NOMO-1 treated with dmso at 0.1 percent for 144 hours (cell line): ENCODE measurements around the gene CDC34.

Experiments used
- DNase-seq: peaks from one replicate; lab custom pipeline; 2025; ENCODE audit not compliant: unreplicated experiment; lab: John Stamatoyannopoulos, UW

Gene CDC34

GRCh38 chr19:541699-542098 lies 10.1 kb downstream of the CDC34 start:
- no peak for DNase-seq

- DNase-seq = no peak
Observed at GRCh38 chr19:542173-542866, 10.8 kb downstream of the CDC34 start.

GRCh38 chr19:543910-544608 lies 12.5 kb downstream of the CDC34 start, which contains the start of gene GZMM:
Gene GZMM (plus strand): TSS chr19:544053. CDS start chr19:544072, 19 bp downstream.
- no peak for DNase-seq

- DNase-seq = no peak
Observed at GRCh38 chr19:547117-547516, 15.6 kb downstream of the CDC34 start.

DNA sequence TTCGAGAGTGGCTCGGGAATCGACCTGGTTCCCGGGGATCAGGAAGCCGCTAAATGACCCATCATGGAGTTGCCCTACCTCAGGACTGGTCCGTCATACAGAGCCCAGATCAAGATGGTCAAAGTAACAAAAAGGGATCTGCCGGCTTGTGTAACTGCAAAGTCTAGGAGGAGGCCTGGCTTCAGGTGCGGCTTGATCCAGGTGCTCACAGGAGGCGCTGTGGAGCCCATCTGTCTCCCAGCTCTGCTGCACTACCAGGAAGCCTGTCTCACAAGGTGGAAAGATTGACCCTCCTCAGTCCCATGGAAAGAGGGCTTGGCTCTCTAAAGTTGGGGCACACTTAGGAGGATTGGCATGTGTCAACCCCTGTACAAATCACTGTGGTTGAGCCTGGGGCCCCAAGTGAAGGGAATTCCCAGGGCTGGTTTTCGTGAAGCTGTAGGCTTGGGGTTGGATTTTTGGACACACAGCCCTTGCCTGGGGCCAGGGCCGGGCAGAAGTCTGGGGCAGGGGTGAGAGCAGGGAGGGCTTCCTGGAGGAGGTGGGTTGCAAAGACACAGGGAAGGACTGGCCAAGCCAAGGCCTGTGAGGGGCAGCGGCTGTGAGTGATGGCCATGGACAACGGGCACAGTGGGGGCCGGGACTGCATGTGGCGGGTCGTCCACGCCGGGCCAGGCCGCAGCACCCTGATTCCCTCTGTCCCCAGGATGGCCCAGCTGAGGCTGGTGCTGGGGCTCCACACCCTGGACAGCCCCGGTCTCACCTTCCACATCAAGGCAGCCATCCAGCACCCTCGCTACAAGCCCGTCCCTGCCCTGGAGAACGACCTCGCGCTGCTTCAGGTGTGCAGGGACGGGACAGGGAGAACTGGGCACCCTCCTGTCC lies 16.5 kb downstream of the CDC34 start:
- no peak for DNase-seq

GRCh38 chr19:548886-549830 lies 17.6 kb downstream of the CDC34 start:
- DNase-seq = no peak

GRCh38 chr19:554817-555216 lies 23.3 kb downstream of the CDC34 start:
- no peak for DNase-seq

DNA sequence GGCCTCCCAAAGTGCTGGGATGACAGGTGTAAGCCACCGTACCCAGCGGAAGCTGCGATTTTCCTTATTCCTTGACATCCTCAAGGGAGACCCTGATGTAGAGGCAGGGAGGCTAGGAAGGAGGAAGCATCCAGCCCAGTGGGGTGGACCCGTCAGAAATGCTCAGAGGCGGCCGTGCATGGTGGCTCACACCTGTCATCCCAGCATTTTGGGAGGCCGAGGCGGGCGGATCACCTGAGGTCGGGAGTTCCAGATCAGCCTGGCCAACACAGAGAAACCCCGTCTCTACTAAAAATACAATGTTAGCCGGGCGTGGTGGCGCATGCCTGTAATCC lies 23.9 kb downstream of the CDC34 start:
- DNase-seq = no peak

GRCh38 chr19:556611-557382 lies 25.2 kb downstream of the CDC34 start:
- DNase-seq = no peak

- DNase-seq = no peak
Observed at GRCh38 chr19:558770-559439, 27.3 kb downstream of the CDC34 start.

- DNase-seq = no peak
Observed at GRCh38 chr19:560121-560520, 28.6 kb downstream of the CDC34 start.

DNA sequence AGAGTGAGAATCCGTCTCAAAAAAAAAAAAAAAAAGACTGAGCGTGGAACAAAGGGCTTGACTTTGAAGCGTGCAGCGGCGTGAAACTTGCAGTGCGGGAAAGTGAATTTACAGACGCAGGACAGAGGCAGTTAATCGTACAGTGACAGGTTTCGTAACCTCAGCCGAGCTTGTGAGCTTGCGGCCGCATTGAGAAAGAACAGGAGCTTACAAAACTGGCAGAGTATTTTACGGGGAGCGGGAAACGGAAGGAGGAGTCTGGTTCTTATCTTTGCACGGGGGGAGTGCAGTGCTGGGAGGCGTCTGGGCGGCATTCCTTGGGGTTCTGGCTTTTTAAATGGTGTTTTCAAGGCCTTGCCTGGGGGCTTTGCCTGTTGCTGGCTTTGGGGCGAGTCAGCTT lies 34.8 kb downstream of the CDC34 start:
- peak; percentile 89 for DNase-seq

DNA sequence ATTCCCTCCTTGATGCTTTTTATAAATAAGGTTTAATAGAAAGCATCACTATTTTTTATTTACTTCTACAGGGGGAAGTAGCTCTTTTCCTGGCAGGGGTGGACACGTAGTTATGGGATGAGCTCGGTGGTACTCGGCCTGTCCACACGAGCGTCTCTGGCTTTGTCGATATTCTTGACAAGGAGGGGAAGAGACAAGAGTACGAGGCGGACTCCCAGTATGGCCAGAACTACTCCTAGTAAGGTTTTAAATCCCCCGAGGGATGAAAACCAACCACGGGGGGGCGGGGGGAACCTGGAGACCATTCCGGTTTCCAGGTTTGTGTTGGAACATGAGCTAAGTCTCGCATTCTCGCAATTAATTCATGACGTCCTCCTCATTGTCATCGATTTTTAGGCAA lies 35.3 kb downstream of the CDC34 start:
- DNase-seq = no peak

- no peak for DNase-seq
Observed at GRCh38 chr19:567296-567900, 35.8 kb downstream of the CDC34 start.

DNA sequence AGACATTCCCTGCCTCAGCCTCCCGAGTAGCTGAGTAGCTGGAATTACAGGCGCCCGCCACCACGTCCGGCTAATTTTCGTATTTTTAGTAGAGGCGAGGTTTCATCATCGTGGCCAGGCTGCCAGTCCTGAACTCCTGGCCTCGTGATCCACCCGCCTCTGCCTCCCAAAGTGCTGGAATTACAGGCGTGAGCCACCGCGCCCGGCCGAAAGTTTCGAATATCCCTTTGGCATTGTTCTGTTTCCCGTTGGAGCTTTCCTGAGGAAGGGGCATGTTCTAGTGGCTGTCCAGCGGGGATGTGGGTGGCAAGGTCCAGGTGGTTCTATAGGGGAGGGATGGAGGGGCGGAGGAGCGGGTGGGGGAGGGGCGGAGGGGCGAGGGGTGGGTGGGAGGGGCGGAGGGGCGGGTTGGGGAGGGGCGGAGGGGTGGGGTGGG lies 38.7 kb downstream of the CDC34 start:
- no peak for DNase-seq

DNA sequence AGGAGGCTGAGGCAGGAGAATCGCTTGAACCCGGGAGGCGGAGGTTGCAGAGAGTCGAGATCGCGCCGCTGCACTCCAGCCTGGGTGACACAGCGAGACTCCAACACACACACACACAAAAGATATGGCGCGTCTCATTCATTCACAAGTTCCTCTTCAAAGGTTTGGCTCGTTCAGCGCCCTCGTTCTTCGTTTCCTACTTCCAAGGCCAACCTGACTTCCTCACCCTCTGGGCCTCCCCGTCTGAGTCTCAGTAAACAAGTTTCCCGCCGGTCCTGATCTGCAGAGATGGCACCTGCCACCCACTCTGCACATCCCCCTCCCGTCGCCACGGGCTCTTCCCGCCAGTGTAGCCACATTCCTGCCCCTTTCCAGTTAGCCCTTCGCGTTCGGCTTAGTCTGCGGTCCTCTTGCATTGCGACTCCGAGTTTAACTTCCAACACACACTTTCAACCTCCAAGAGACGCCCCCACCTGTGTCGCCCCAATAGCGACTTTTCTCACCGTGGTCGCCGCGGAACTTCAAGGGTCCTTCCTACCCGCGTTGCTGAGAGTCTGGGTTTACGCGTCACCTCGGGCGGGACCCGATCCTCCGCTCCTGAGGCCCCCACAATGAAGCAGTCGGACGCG lies 39.5 kb downstream of the CDC34 start:
- DNase-seq = peak; percentile 62

GRCh38 chr19:571566-571974 lies 40.0 kb downstream of the CDC34 start:
- no peak for DNase-seq

- DNase-seq = peak; percentile 96
Observed at GRCh38 chr19:572140-572742, 40.7 kb downstream of the CDC34 start, which contains the start of gene BSG. Gene BSG (plus strand): TSS chr19:572596. CDS start chr19:572635, 39 bp downstream.
